Measurements from ENCODE around the gene PSTPIP1. TPM values are rescaled to one million over a fixed set of nuclear protein-coding genes. Genes with fewer than 3 reads are reported as not detected.
A peak's percentile ranks its signal among the peaks of the same experiment; 100 is the strongest.

The PSTPIP1 gene
- total and polyA plus RNA-seq, 2 of the 8 experiments (the other 6 are each of a cell fraction or from before 2014, with no cell fraction given) = 1.6 to 1.8 TPM

GRCh38 chr15:76974456-76975036, 20.4 kb upstream of the PSTPIP1 start:
- TF ChIP-seq CREB1 (IDR thresholded peaks at IDR 0.05) = no peak
- no peak for TF ChIP-seq ATF3 (IDR thresholded peaks at IDR 0.05; ENCODE audit: insufficient read depth, low read depth, low read length)
- no peak for TF ChIP-seq SRF (IDR thresholded peaks at IDR 0.05; ENCODE audit: low read depth, low read length)
- TF ChIP-seq EZH2 (IDR thresholded peaks at IDR 0.05; ENCODE audit: low read depth, low read length, severe bottlenecking) = no peak
- no peak for TF ChIP-seq KDM1A (IDR thresholded peaks at IDR 0.05; ENCODE audit: borderline replicate concordance, low read length)
- no peak for TF ChIP-seq TAF1 (IDR thresholded peaks at IDR 0.05; ENCODE audit: low read depth, low read length)
- peak in 1 of 2 experiments; percentile 23; a peak in 1 of 4 replicates for TF ChIP-seq RAD21 (IDR thresholded peaks at IDR 0.05 in 1 of 2, conservative IDR thresholded peaks at IDR 0.05 in 1 of 2; ENCODE audit: low read depth in 2 of 2, low read length in 2 of 2)
- Histone ChIP-seq H3K79me2 (ENCODE audit: control insufficient read depth in 1 of 2, insufficient read depth in 2 of 2, low read length in 2 of 2) (no peaks in the 10 kb centered on the region), H4K8ac (ENCODE audit: extremely low read depth, insufficient read depth, low read length) (no peak overlapping the region), H2BK20ac (ENCODE audit: low read length) (no peak overlapping the region), H2AK5ac (ENCODE audit: low read depth, low read length) (no peak overlapping the region), H3K79me1 (ENCODE audit: low read depth, low read length) (no peaks in the 10 kb centered on the region), H2BK15ac (ENCODE audit: low read length) (no peak overlapping the region), H3K27me3 (replicated peaks in 1 of 4; ENCODE audit: control insufficient read depth in 3 of 4, extremely low read depth in 1 of 4, insufficient read depth in 3 of 4, low read length in 3 of 4) (no peaks in the 10 kb centered on the region; a peak in 1 of 7 replicates), H3K14ac (ENCODE audit: insufficient read length) (no peak overlapping the region), H2BK120ac (replicated peaks; ENCODE audit: low read depth, low read length) (no peak overlapping the region), H3K23me2 (ENCODE audit: low read depth, low read length) (no peaks in the 10 kb centered on the region), H2BK12ac (ENCODE audit: low read depth, low read length) (no peak overlapping the region), H3K4ac (replicated peaks; ENCODE audit: insufficient read length, low read depth, low read length) (no peak overlapping the region), H3K56ac (replicated peaks; ENCODE audit: insufficient read length, low read depth, low read length) (no peak overlapping the region), H3K27ac (ENCODE audit: low read depth, low read length) (no peak overlapping the region), H3K4me2 (ENCODE audit: insufficient read depth in 1 of 2, low read depth in 2 of 2, low read length in 2 of 2) (no peak overlapping the region), H2AFZ (ENCODE audit: low read length) (no peak overlapping the region), H3K18ac (ENCODE audit: extremely low read depth, low read length) (no peak overlapping the region), H3K9me3 (ENCODE audit: insufficient read depth in 2 of 2, low read depth in 1 of 2, low read length in 1 of 2) (peaks cover 0 to 9% of the 10 kb centered on the region in 2 experiments; a peak in 1 of 4 replicates), H4K20me1 (replicated peaks in 1 of 2; ENCODE audit: control insufficient read depth in 1 of 2, insufficient read depth in 2 of 2, low read length in 2 of 2) (peaks cover 0 to 2% of the 10 kb centered on the region in 2 experiments), H4K5ac (ENCODE audit: insufficient read length, low read depth, low read length) (no peak overlapping the region), H4K91ac (replicated peaks; ENCODE audit: insufficient read length, low read length) (no peak overlapping the region), H3K23ac (ENCODE audit: insufficient read length) (no peak overlapping the region), H3K4me3 (ENCODE audit: extremely low read depth in 1 of 4, insufficient read depth in 2 of 4, low read depth in 3 of 4, low read length in 4 of 4) (no peak overlapping the region), H2BK5ac (ENCODE audit: low read depth, low read length) (no peak overlapping the region), H3K9ac (replicated peaks in 1 of 4; ENCODE audit: extremely low read depth in 1 of 4, low read depth in 3 of 4, low read length in 3 of 4) (no peak overlapping the region), H3K36me3 (ENCODE audit: control insufficient read depth in 2 of 4, insufficient read depth in 4 of 4, low read length in 3 of 4) (no peaks in the 10 kb centered on the region), H3K4me1 (replicated peaks in 1 of 4; ENCODE audit: control insufficient read depth in 3 of 4, insufficient read depth in 4 of 4, low read length in 3 of 4) (peaks cover 0 to 2% (median 0%) of the 10 kb centered on the region in 4 experiments; a peak in 3 of 7 replicates)
- DNase-seq (ENCODE audit: low read depth in 1 of 2, low spot score in 2 of 2) (no peak), FAIRE-seq (no peak)
- ChIA-PET CTCF (ENCODE audit: partially characterized antibody) (interaction anchor here (0.7 to 5.7 kb wide), 19 partner anchors 8 to 130 kb away, joined by 3 to 43 read pairs (median 7); partner anchors contain the start of gene PSTPIP1), POLR2A (ENCODE audit: partially characterized antibody) (no interaction called here)
- 90% methylated on average over 4 of the region's 4 CpGs; no CpG with 5 or more reads in 1 of the 2 experiments for WGBS, 2 experiments (ENCODE audit: extremely low coverage in 1 of 2, insufficient coverage in 1 of 2, insufficient read length in 1 of 2, insufficient replicate concordance in 2 of 2, low coverage in 1 of 2, low lambda C conversion rate in 2 of 2, missing lambda C conversion rate in 1 of 2)
